Inflammatory macrophage treated with lipopolysaccharide for 4 hours (primary cell): Measurements from ENCODE around the gene XIRP2.

ENCODE experiments used
- DNase-seq: peaks from one replicate; pipeline ENCODE4 v3.0.0-alpha.2; 2020

XIRP2 gene, protein sequence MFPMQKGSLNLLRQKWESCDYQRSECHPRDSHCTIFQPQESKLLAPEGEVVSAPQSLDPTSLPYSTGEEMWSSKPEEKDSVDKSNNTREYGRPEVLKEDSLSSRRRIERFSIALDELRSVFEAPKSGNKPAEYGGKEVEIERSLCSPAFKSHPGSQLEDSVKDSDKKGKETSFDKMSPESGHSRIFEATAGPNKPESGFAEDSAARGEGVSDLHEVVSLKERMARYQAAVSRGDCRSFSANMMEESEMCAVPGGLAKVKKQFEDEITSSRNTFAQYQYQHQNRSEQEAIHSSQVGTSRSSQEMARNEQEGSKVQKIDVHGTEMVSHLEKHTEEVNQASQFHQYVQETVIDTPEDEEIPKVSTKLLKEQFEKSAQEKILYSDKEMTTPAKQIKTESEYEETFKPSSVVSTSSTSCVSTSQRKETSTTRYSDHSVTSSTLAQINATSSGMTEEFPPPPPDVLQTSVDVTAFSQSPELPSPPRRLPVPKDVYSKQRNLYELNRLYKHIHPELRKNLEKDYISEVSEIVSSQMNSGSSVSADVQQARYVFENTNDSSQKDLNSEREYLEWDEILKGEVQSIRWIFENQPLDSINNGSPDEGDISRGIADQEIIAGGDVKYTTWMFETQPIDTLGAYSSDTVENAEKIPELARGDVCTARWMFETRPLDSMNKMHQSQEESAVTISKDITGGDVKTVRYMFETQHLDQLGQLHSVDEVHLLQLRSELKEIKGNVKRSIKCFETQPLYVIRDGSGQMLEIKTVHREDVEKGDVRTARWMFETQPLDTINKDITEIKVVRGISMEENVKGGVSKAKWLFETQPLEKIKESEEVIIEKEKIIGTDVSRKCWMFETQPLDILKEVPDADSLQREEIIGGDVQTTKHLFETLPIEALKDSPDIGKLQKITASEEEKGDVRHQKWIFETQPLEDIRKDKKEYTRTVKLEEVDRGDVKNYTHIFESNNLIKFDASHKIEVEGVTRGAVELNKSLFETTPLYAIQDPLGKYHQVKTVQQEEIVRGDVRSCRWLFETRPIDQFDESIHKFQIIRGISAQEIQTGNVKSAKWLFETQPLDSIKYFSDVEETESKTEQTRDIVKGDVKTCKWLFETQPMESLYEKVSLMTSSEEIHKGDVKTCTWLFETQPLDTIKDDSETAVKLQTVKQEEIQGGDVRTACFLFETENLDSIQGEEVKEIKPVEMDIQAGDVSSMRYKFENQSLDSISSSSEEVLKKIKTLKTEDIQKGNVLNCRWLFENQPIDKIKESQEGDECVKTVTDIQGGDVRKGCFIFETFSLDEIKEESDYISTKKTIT (N-terminal part only)

DNA sequence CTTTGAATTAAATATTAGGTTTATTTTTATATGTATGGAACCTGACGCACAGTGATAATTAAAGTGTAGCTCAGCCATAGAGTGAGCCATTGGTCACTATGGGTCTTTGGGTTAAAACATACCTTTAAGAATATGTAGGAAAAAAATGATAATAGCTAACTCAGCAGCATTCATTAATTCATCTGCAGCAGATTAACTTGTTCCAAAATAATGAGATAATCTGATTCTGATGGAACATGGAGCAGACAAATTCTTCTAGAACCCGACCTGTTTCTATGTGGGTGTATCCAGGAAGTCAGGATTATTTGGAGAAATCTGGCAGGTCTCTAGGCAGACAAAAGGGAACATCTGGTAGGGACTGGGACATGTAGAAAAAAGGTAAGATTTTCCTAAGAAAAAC, at the start of gene XIRP2:
Gene XIRP2, plus strand, starts transcription at position 301 of the 400 bp plus-strand sequence. CDS start 15,003 bp downstream, outside the sequence.
- DNase-seq, result no peak

DNA sequence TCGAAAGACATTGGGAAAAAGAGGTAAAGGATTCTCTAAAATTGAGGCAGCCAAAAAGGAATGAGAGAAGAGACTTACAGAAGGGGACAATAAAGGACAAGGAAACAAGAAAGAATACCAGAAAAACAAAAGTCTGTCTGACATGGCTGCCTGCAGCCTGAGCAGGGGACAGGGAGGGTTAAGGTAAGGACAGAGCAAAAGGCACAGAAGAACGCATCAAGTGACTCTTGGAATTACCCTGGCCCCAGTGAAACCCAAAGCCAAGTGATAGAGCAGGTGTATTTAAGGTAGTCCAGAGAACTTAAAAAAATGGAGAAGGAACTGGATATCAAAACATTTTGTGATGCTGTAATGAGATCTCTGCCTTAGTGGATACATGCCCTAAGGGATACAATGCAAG, 47.1 kb upstream of the XIRP2 start:
- DNase-seq, result no peak

DNA sequence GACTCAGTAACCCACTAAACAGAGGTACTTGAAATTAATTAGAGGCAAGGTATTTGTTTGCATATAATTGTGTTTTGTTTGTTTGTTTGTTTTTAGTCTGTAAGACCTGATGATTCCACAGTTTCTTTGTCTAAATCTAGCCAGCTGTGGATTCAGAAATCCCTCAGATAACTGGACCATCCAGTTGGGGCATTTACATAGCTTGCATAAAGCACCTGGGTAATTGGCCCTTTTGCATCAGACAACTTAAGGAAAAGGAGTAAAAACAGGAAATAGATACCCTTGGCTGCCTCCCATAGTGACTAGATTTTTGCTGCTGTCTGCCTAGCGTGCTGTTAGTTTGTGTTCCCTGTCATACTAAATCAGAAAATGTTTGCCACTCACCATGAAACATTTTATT, 46.6 kb upstream of the XIRP2 start:
- no peak for DNase-seq

DNA sequence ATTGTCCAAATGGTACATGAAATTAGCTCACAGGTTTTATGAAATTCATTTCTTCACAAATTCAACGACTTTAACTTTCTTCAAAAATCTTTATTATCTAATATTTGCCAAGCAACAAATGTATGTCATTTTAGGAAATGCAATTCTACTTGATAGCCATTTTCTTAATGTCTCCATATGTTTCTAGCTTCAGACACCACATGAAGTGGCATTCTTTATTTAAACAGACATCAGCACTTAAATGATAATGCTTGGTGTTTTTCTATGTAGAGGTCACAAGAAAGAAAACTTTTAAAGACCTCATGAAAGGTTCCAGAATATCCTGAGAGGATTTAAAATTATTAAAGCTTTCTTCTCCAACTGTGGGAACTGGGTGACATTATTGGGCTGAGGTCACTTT, 44.2 kb upstream of the XIRP2 start:
- no peak for DNase-seq

DNA sequence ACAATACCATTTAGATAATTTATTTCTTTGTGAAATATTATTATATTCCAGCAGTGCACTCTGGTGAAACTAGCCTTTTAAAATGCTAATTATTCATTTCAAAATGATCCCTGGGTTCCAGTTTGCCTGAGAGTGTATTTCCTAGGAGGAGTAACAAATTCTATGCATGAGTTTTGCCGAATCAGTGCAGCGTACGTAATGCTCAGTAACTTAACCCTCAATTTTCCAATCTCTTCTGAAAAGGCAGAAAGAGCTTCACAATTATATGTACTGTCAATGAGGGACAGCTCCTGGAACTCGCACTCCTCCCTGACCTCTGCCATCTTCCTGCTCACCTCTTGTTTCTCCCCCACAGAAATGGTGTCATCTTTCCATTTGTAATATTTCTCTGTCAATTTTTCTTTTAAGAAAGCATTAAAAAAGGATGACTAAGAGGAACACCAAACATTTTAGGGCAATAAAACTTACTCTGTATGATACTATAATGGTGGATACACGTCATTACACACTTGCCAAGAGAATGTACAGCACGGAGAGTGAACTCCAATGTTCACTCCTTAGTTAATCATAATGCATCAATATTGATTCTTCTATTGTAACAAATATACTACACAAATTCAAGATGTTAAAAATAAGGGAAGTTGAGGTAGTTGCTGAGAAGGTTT, 25.7 kb upstream of the XIRP2 start:
- DNase-seq, result no peak

DNA sequence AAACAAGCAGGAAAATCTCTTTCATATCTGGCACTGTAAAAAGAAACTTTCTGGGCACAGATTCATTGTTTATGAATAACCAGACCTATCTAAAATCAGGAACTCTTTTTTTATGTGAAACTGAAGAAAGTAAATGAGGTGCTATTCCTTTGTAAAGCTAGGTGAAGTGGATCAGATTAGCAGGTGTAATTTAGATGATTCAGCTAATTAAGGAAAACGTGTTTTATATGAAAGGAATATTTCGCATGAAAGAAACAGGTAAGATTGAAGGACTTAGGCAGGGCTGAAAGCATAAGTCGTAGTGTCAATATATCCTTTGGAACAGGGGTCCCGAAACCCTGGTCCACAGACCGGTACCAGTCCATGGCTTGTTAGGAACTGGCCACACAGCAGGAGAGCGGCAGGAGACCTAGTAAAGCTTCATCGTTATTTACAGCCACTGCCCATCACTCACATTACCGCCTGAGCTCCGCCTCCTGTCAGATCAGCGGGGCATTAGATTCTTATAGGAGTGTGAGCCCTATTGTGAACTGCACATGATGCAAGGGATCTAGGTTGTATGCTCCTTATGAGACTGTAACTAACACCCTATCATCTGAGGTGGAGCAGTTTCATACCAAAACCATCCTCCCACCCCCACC, 20.3 kb upstream of the XIRP2 start:
- no peak for DNase-seq

DNA sequence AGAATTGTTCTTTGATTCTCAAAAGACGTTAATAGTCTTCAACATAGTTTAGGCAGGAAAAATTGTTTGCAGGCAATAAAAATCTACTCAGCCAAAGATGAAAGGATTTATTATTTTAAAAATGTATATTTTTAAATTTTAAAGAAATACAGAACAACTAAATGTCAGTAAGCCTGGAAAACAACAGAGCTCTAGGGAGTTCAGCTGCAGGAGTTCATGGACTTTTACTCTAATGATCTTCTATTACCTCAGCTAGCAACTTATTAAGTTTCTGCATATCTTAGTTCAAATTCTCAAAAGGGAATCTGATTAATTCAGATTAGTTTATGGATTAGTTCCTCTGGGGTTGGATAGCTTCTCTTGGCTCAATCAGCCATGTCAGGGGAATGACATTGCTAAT, 17.9 kb upstream of the XIRP2 start:
- DNase-seq, result no peak

DNA sequence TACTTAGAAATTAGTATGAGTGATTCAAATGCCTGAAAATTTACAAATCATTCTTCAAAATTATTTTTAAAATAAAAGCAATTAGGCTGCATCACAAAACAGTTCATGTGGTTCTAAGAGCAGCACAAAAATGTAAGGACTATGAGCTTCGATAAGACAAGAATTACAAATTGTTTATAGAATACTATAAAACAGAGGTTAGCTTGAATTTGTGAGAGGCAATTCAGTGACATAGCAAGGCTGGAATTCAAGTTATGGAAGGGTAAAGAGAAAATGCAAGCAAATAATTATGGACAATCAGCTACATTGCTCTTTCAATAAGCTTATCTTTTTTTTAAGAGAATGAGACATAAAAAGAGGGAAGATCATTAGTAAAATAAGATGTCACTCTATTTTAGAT, 7.1 kb upstream of the XIRP2 start:
- no peak for DNase-seq

DNA sequence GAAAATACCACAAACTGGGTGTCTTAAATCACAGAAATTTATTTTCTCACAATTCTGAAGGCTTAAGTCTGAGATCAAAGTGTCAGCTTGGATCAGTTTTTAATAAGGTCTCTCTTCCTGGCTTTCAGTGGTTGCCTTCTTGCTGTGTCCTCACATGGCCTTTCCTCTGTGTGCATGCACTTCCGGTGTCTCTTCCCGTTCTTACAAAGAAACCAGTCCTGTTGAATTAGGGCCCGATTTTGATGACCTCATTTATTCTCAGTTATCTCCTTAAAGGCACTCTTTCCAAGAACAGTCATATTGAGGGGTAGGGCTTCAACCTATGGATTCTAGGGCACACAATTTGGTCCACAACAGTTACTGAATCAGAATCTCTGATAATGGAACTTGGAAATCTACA, 5.4 kb upstream of the XIRP2 start:
- DNase-seq, result no peak

DNA sequence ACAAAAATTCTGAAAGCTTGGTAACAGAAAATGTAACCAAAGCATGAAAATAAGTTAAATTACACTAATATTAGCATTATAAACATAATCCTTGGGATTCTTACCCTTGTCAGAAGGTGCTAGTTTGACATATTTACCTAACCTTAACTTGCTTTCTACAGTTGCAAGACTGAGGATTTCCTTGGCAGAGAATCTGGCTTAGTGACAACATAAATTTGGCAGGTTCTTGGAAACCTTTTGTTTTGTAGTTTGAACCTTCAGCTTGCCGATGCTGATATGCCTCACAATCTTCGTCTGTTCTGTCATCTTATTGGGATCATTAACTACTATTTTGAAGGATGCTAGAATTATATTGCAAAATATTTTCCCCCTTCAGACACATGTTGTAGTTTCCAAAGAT, 3.4 kb downstream of the XIRP2 start:
- no peak for DNase-seq

DNA sequence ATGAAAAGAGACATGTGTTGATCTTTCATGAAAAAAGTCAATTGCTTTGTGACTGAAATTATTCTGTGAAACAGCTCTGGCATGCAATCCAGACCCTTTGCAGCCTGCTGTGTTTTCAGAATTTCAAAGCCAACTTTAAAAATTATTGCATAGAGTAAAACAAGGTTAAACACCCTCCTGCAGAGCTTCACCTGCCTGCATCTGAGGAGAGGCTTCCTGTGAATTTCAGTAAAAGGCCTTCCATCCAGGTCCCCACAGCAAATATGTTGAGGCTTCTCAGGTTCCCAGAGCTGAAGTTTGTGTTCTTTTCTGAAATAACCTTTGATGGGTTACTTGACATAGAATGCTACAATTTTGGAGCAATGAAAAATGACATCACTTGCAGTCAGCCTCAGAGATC, 4.1 kb downstream of the XIRP2 start:
- no peak for DNase-seq

DNA sequence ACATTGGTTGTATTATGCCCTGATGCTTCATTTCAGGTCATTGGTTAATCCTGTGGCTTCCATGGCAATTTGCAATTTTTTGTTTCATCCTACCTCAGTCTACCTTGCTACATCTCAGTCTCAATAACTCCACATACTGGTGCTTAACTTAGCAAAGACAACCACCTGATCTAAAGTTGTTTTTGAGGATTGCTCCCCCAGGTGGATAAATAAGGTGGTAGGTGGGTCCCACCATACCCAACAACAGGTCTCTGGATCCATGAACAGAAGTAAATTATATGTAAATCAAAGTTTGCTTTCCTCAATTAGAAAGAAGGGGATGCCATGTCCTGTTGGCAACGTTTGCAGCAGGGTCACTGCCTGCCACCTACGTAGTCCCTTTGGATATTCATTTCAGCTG, 7.0 kb downstream of the XIRP2 start:
- DNase-seq, result no peak

DNA sequence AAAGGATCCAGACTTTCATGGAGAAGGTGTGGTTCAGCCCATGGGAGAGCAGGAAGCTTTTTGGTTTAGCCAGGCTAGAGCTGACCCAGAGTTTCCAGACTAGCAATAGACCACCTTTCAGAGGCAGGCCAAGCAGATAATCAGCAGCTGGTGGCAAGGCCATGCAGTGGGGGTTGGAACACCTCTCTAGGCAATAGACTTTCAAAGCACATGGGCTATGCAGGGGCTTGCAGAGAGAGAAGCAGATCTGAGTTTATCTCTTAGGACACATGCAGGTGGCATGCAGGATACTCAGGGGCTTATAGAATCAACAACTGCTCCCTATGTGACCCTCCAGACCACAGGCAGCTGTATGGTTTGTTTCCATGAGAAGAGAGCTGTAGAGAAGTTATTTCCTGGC, 9.4 kb downstream of the XIRP2 start:
- DNase-seq, result no peak

DNA sequence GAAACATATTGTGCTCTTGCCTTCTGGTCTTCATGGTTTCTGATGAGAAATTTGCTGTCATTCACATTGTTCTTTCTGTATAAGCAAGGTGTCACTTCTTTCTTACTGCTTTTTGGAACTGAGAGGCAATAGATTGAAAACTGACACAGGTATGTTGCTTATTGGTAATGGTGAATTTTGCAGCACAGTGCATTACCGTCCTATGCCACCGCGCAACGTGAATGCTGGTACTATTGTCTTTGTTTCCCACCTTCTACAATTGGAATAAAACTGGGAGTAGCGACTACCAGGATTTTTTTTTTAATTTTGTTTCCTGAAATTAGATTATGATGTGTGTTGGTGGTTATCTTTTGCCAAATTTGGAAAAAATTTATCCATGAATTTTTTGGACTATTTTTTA, 11.4 kb downstream of the XIRP2 start:
- no peak for DNase-seq

DNA sequence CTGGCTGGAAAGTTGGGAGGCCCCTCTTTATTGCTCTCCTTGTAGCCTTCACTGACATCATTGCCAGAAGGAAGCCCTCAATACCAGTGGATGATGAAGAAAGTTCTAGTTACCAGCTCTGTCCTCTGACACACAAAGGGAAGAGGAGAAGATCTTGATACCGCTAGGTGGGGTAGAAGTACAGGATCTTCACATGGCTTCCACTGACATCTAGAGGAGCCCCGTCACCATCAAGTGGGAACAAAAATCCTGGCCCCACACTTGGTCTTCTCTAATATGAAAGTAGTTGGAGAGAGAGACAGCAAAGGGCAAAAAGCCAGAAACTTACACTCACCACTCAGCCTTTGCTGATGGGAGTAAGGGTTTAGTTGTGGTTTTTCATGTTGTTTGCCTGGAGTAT, 12.4 kb downstream of the XIRP2 start:
- no peak for DNase-seq

DNA sequence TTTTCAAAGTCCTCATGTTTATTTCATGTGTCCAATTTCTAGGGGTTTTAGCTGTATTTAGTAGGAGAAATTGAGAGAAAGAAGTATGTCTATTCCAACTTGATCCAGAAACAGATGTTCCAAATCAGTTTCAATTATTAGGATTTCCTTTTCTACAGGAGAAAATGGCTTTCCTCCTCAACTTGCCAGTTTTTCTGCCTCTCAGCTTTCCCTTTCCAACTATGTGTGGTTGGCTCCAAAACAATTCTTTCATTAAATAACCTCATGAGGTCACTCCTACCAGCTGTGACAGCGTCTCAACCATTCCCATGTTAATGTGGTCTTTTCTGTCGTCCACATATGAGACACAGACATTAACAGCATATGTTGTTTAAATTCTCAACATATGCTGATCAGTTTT, 13.1 kb downstream of the XIRP2 start:
- no peak for DNase-seq

DNA sequence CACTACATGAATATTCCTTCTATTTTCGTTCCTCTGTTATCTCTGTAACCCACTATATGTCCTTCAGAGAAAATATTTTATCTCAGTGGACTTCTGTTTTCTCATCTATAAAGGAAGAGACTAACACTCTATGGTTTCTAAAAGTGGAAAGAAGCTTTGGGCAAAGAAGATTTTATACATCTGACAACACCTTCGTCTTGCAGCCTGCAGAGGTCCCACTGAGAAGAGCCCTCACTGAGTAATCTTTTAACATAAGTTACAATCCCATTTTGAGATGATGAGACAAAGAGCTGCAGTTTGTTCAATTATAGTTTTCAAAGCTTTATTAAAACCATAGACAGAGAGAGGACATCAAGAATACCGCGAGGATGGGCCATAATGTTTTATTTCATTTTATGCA, 28.7 kb downstream of the XIRP2 start:
- no peak for DNase-seq

DNA sequence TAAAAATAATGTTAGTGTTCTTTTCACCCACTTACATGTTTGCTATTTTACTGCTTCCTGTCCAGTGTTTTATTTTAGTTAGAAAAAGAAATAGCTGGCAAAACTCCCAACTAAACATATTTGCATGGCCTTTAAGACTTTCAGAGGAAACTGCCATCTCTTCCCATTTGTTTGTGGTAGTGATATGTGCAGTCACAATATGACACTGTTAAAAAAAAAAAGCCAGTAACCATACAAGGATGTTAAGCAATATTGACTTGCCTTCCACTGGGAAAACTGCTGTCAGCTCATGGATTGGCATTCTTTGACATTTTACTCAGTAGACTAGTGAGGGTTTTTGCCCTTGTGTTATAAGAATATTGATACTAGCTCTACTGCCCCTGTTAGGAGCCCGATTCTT, 29.1 kb downstream of the XIRP2 start:
- no peak for DNase-seq

DNA sequence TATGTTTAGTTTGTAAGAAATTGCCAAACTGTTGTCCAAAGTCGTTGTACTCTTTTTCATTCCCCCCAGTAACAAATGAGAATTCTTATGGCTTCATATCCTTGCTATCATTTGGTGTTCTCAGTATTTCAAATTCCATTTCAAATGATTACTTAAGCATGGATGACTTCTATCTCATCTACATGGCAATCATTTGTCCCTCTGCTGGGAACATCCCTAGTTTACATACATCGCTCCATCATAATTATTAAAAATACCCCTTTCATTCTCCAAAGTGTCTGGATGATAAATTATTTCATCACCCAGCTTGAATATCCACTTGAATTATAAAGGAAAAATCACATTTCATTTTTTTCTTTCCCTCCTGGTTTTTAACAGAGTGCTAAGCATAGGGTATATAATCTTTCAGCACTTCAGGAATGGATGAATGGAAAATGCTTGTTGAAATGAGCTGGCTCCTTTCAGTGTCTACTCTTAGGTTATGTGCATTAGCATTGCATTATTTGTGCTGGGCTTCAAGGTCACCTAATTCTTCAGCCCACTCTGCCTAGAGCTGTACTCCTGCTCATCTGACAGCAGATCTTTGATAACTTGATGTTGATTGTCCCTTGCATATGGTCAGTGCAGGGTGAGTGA, 33.1 kb downstream of the XIRP2 start:
- no peak for DNase-seq

DNA sequence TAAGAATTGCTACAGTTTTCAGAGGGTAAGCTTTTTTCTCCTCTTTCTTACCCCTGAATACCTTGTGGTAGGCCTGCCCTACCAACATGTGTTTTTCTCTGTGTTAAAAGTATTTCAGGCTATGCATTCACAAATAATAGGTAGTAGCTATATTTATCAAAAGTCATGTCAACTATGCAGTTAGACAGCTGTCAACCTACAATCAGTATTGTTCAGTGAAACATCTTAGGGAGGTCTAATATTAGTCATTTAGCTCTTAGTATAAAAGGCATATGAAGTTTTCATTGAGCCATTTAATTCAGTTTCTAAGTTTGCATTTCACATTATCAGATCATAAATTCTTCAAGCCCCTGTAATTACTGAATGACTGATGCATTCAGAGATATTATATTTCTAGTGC, 36.7 kb downstream of the XIRP2 start:
- no peak for DNase-seq

DNA sequence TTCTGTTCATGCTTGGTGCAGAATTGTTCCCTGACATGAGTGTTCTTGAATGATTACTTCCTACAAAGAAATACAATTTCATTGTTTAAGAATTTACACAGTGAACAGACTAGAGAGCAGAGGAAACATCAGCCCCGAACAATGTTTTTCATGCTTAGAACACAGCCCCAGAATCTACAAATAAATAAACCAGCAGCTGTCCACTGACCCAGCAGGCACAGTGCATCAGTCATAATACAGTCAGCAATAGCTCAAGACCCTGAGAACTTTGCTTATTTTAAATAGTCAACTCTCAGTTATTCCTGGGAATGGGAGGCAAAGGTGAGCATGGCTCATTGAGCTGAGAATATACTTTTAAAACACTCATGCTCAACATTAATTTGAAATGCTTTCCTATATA, 38.4 kb downstream of the XIRP2 start:
- no peak for DNase-seq

DNA sequence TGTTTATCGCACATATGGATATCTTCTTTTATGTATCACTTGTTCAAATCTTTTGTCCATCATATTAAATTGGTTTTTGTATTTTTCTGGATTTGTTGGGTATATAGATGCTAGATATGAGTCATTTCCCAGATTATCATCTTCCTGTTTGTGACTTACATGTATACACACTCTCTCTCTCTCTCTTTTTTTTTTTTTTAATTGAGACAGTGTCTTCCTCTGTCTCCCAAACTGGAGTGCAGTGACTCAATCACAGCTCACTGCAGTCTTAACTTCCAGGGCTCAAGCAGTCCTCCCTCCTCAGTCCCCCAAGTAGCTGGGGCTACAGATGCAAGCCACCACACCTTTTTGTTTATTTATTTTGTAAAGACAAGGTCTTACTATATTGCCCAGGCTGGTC, 43.8 kb downstream of the XIRP2 start:
- no peak for DNase-seq
